Heart left ventricle (tissue), 16 donors: ENCODE data around the gene ZNF724. TPM values are rescaled to one million over a fixed set of nuclear protein-coding genes. Genes with fewer than 3 reads are reported as not detected.
"Not testable (repeated sequence)": the region's sequence is repeated elsewhere in the genome, so short reads cannot be mapped to it uniquely, and the experiment has no call there.

Experiments
- ATAC-seq, 4 donors: fragments of 200-7000 bp; cut with Tn5 transposase; one replicate each; pipeline ENCODE4 v1.9.1; 2020 to 2022; ENCODE audit warnings: moderate library complexity in 4 of 4, mild to moderate bottlenecking in 3 of 4, moderate number of reproducible peaks in 1 of 4
- DNase-seq, 5 donors: peaks; one replicate each; pipeline ENCODE4 v3.0.0-alpha.2; 2020
- H3K27ac ChIP-seq, 12 donors: fragments of 200-600 bp; sonication (generic) in 4 of 12; one replicate each; pipeline versions ENCODE4 v1.5.0 to v1.8.0; 2016 to 2022; ENCODE audit warnings: mild to moderate bottlenecking in 2 of 12
- H3K27me3 ChIP-seq, 9 donors: fragments of 200-600 bp; sonication (generic) in 2 of 9; one replicate each; pipeline versions ENCODE4 v1.5.1 to v1.8.0; 2016 to 2022; ENCODE audit warnings: mild to moderate bottlenecking in 3 of 9
- H3K36me3 ChIP-seq, 9 donors: fragments of 200-600 bp; sonication (generic) in 2 of 9; one replicate each; pipeline versions ENCODE4 v1.5.0 to v1.8.0; 2018 to 2022; ENCODE audit warnings: mild to moderate bottlenecking in 2 of 9
- H3K4me1 ChIP-seq, 12 donors: fragments of 200-600 bp; sonication (generic) in 4 of 12; one replicate each; pipeline versions ENCODE4 v1.5.0 to v1.8.0; 2016 to 2022; ENCODE audit warnings: mild to moderate bottlenecking in 3 of 12
- H3K4me3 ChIP-seq, 12 donors: fragments of 200-600 bp; sonication (generic) in 4 of 12; one replicate each; pipeline versions ENCODE4 v1.5.0 to v1.8.0; 2017 to 2022; ENCODE audit warnings: mild to moderate bottlenecking in 9 of 12, moderate library complexity in 4 of 12
- H3K9me3 ChIP-seq, 12 donors: fragments of 200-600 bp; sonication (generic) in 4 of 12; one replicate each; pipeline versions ENCODE4 v1.5.0 to v1.8.0; 2016 to 2022; ENCODE audit warnings: mild to moderate bottlenecking in 1 of 12
- POLR2A ChIP-seq, 2 donors: fragments of 450-650 bp; IDR thresholded peaks; one replicate each; pipeline ENCODE4 v1.6.1; 2017; ENCODE audit warnings: antibody characterized with exemption in 2 of 2, mild to moderate bottlenecking in 2 of 2, moderate library complexity in 2 of 2
- WGBS, 4 donors: extraction: QIAGEN DNeasy Blood & Tissue Kit in 2 of 4; methylation state at CpG; one replicate each; pipeline versions ENCODE4 v1.1.5 to v1.1.7; 2013 to 2018; 5-methylcytosine and 5-hydroxymethylcytosine counted together
- intact Hi-C, 10 donors: fragments of 100-400 bp; cut with DNase I; formaldehyde crosslinking; loops; one replicate each; pipeline versions ENCODE4 v1.11.1 to v1.14.2; 2022
- polyA plus RNA-seq, 2 donors: library from polyadenylated mRNA; stranded (reverse); fragments of 200-250 nt; gene quantifications; one replicate each; pipeline ENCODE4 v1.2.3, GENCODE V29; 2013
- total RNA-seq, 9 donors: library from RNA; depleted of rRNA in 2 of 9; stranded (reverse); fragments of >200 nt in 2 of 9; fragmentation: NEBNext Ultra II Directional in 3 of 9; extraction: Animal tissue kit (Norgen Biotek cat#: 25700) in 3 of 9; gene quantifications; one replicate each; pipeline versions ENCODE4 v1.1.0 to v1.2.4, GENCODE V29; 2016 to 2023
- TF ChIP-seq, protein P1 (sequence below), 12 donors: fragments of 200-600 bp; sonication (generic) in 4 of 12; IDR thresholded peaks; one replicate each; pipeline versions ENCODE4 v1.5.0 to v1.8.0; 2018 to 2022; ENCODE audit warnings: antibody characterized with exemption in 12 of 12, mild to moderate bottlenecking in 5 of 12
- donor health status: ischemic (EF 13 %, LVEDD 7.1; RV severe dilation, severe dysfunction).
- donor health status: healthy with polysubstance abuse.
- donor health status: DM: no; HTN: yes; CAD: no.
- donor health status: DM: no; HTN: no; CAD: no.
- donor health status: ischemic (EF 25% LVEDD 6.9; RV normal size, moderate dysfunction).
- donor health status: ischemic (EF 25% LVEDD 5.7; RV mildly dilated, moderate dysfunction).
- donor health status: healthy.
- donor health status: DM: yes; HTN: yes; CAD: no.
- donor health status: ischemic (EF 35%, LVEDD 5.7; RV mildly dilated, moderate dysfunction).
- donor health status: nonischemic (EF 11% LVEDD 7.7; RV severe dilation, severe dysfunction).
- donor health status: DM: yes; HTN: yes; CAD: no.
- donor health status: PGD.
- donor health status: ischemic (EF 29% LVEDD 5.4; RV normal size, mild dysfunction).
- donor health status: nonischemic (EF 23%, LVEDD 6.1; RV moderate dilation, normal function).

Gene ZNF724
- total and polyA plus RNA-seq, 11 donors, result 0.34 to 2.9 (median 1.4) TPM

DNA sequence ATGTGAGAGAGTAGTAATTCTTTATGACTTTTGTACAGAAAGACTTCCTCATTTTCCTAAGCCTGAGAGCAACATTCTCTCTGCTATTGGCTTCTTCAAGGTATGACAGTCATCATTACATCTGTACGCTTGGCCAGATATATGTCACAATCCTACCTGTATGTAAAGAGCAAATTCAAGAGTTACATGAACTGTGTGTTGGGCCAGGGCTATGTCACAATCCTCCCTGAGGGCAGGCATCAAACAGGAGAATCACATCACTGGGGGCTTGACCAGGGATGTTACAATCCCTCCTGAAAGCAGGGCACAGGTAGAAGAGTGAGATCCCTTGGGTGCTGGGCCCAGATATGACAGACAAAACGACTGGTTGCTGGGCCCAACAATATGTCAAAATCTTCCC is 9.8 kb upstream of the ZNF724 start:
- intact Hi-C loops, result no loop called here
- Histone ChIP-seq H3K4me3 (no peak overlapping the region), H3K27ac (no peak overlapping the region), H3K36me3 (peaks cover 0 to 33% (median 25%) of the 10 kb centered on the region in 9 donors), H3K4me1 (no peaks in the 10 kb centered on the region), H3K9me3 (no peaks in the 10 kb centered on the region), H3K27me3 (no peaks in the 10 kb centered on the region)
- no peak for ATAC-seq
- no peak for TF ChIP-seq POLR2A (IDR thresholded peaks at IDR 0.05)
- TF ChIP-seq, protein P1, sequence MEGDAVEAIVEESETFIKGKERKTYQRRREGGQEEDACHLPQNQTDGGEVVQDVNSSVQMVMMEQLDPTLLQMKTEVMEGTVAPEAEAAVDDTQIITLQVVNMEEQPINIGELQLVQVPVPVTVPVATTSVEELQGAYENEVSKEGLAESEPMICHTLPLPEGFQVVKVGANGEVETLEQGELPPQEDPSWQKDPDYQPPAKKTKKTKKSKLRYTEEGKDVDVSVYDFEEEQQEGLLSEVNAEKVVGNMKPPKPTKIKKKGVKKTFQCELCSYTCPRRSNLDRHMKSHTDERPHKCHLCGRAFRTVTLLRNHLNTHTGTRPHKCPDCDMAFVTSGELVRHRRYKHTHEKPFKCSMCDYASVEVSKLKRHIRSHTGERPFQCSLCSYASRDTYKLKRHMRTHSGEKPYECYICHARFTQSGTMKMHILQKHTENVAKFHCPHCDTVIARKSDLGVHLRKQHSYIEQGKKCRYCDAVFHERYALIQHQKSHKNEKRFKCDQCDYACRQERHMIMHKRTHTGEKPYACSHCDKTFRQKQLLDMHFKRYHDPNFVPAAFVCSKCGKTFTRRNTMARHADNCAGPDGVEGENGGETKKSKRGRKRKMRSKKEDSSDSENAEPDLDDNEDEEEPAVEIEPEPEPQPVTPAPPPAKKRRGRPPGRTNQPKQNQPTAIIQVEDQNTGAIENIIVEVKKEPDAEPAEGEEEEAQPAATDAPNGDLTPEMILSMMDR (IDR thresholded peaks at IDR 0.05), result no peak
- no peak for DNase-seq
- 84 to 93% (median 89%) methylated on average over 2 of the region's 2 CpGs for WGBS, 4 donors

DNA sequence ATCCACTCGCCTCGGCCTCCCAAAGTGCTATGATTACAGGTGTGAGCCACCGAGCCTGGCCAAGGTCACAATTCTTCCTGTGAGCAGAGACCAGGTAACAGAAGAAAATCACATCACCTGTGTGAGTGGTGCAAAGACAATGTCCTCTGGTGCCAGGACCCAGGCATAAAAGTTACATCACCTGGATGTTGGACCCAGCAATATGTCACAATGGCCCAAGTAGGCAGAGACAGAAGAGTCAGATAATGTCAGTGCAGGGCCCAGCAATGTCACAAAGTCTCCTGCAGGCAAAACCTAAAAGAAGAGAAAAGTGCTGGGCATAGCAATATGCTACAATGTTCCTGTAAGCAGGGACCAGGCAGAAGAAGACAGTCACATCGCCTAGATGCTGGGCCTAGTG is 5.5 kb upstream of the ZNF724 start:
- 93 to 96% (median 94%) methylated on average over 4 of the region's 4 CpGs for WGBS, 4 donors
- DNase-seq, result no peak
- TF ChIP-seq, protein P1 (IDR thresholded peaks at IDR 0.05), result no peak
- TF ChIP-seq POLR2A (IDR thresholded peaks at IDR 0.05), result no peak

DNA sequence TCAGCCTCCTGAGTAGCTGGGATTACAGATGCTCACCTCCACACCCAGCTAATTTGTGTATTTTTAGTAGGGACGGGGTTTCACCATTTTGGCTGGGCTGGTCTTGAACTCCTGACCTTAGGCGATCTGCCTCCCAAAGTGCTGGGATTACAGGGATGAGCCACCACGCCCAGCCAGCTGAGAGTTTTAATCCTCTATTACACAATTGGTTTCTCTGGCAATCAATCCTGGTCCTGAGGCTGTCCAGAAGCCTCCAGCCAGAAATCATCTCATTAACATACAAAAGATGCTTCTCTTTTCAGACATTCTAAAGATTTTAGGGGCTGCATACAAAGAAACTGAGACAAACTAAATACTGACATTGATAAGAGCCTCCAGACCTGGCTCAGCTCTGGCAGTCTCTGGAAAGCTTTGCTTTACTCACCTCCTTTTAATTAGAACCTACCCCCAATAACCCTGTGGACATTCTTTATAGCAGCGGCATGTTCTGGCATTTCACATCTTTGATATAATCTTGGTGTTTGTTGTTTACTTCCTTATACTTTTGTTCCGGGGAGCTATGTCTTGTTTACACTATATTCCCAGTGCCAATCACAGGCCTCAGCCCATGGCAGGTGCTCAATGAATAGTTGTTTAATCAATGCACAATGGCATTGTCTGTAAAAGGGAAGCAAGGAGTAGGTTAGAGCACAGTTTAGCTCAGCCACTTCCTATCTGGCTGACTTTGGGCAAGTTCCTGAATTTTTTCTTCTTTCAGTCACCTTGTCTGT is 4.1 kb upstream of the ZNF724 start:
- no peak for DNase-seq
- no peak overlapping the region for H3K4me3 ChIP-seq
- TF ChIP-seq, protein P1 (IDR thresholded peaks at IDR 0.05), result no peak
- TF ChIP-seq POLR2A (IDR thresholded peaks at IDR 0.05), result no peak
- 70 to 85% (median 78%) methylated on average over 5 of the region's 5 CpGs for whole genome bisulfite sequencing, 4 donors
- no peak overlapping the region for H3K27ac ChIP-seq
- H3K36me3 ChIP-seq, result peaks cover 0 to 13% (median 6%) of the 10 kb centered on the region in 9 donors
- intact Hi-C loops, result no loop called here
- H3K9me3 ChIP-seq, result no peaks in the 10 kb centered on the region
- ATAC-seq, result no peak
- no peaks in the 10 kb centered on the region for H3K27me3 ChIP-seq
- H3K4me1 ChIP-seq, result peaks cover 0 to 6% (median 3%) of the 10 kb centered on the region in 12 donors

More for the DNA sequence above, 5.5 kb upstream of the ZNF724 start:
- H3K27ac ChIP-seq, result no peak overlapping the region
- peaks cover 0 to 24% (median 19%) of the 10 kb centered on the region in 9 donors for H3K36me3 ChIP-seq
- H3K27me3 ChIP-seq, result no peaks in the 10 kb centered on the region
- no peaks in the 10 kb centered on the region for H3K9me3 ChIP-seq
- ATAC-seq, result no peak
- intact Hi-C loops, result no loop called here
- peaks cover 0 to under 1% (median 0%) of the 10 kb centered on the region in 12 donors for H3K4me1 ChIP-seq
- H3K4me3 ChIP-seq, result no peak overlapping the region

GRCh38 chr19:23253256-23253655 is 3.1 kb upstream of the ZNF724 start:
- H3K27me3 ChIP-seq, DNase-seq, H3K4me3 ChIP-seq, intact Hi-C loops, H3K27ac ChIP-seq, H3K9me3 ChIP-seq, H3K36me3 ChIP-seq, ATAC-seq: not testable (repeated sequence)
- H3K4me1 ChIP-seq, result peaks cover 0 to 11% (median 6%) of the 10 kb centered on the region in 12 donors
- 57 to 67% (median 64%) methylated on average over 3 of the region's 3 CpGs for WGBS, 4 donors
